GM12873 (cell line): ENCODE data around the gene THUMPD2.

Experiments used
- CTCF ChIP-seq: IDR thresholded peaks from 2 replicates; pipeline ENCODE4 v1.5.1; 2012; ENCODE audit warnings: low read depth, mild to moderate bottlenecking, moderate library complexity, low read length, control low read depth; ENCODE audit not compliant: insufficient read depth; ENCODE audit errors: missing control alignments

Gene THUMPD2

GRCh38 chr2:39778775-39779340 is at the start of gene THUMPD2:
THUMPD2 (minus strand) TSS chr2:39779258; CDS start chr2:39779239, 19 bp downstream.
- no peak for TF ChIP-seq CTCF

GRCh38 chr2:39821871-39822270 is 42.8 kb upstream of the THUMPD2 start:
- no peak for TF ChIP-seq CTCF

GRCh38 chr2:39816845-39817244 is 37.8 kb upstream of the THUMPD2 start:
- TF ChIP-seq CTCF, result no peak

- no peak for TF ChIP-seq CTCF
Observed at GRCh38 chr2:39816428-39816827, 37.4 kb upstream of the THUMPD2 start.

GRCh38 chr2:39805936-39806608 is 27.0 kb upstream of the THUMPD2 start:
- no peak for TF ChIP-seq CTCF

- TF ChIP-seq CTCF, result no peak
Observed at GRCh38 chr2:39803839-39804238, 24.8 kb upstream of the THUMPD2 start.

- TF ChIP-seq CTCF, result no peak
Observed at GRCh38 chr2:39800752-39801151, 21.7 kb upstream of the THUMPD2 start.
